ENCODE measurements around the gene HDGF. TPM values are rescaled to one million over a fixed set of nuclear protein-coding genes. Genes with fewer than 3 reads are reported as not detected.
A peak's percentile ranks its signal among the peaks of the same experiment; 100 is the strongest.

HDGF gene
- total RNA-seq, 1 experiment from 2014 or later, result 325 TPM

DNA sequence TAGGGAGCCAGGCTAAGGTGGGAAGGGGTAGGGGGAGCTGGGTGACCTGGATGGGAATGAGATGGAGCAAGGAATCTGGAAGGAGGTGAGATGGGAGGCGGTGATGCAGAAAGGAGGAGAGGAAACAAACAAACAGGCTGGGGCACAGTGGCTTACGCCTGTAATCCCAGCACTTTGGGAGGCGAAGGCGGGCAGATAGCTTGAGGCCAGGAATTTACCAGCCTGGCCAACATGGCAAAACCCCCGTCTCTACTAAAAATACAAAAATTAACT is 56.8 kb downstream of the HDGF start:
- intact Hi-C loops (cut with micrococcal nuclease; ENCODE audit: unreplicated experiment), result loop anchor here (10.0 kb wide), 1 partner anchor 170 kb away; the partner anchor contains the start of gene NTRK1
- Histone ChIP-seq H3K27ac (ENCODE audit: low read length) (peak overlapping the region; percentile 95), H3K36me3 (ENCODE audit: control insufficient read depth, insufficient read depth, low read length) (no peaks in the 10 kb centered on the region), H3K9me3 (ENCODE audit: control insufficient read depth, insufficient read depth, low read depth, low read length) (no peaks in the 10 kb centered on the region), H3K4me3 (ENCODE audit: low read depth in 2 of 2, low read length in 2 of 2) (no peak overlapping the region), H3K4me1 (ENCODE audit: control insufficient read depth, insufficient read depth, low read length) (peaks cover 84% of the 10 kb centered on the region), H3K27me3 (ENCODE audit: control insufficient read depth, insufficient read depth, low read length) (no peaks in the 10 kb centered on the region)
- in situ Hi-C loops (cut with HindIII; ENCODE audit: low pct_unique_long_range_greater_than_20kb, low sequenced_read_pairs), result no loop called here
- ATAC-seq, result no peak
- POLR2A ChIA-PET, result interaction anchor here (0.6 to 1.3 kb wide), 2 partner anchors 11 to 15 kb away, joined by 3 to 4 read pairs; no protein-coding TSS in a partner anchor
- CTCF ChIA-PET, result interaction anchor here (0.7 to 1.6 kb wide), 3 partner anchors 9 to 31 kb away, joined by 4 to 14 read pairs (median 5); no protein-coding TSS in a partner anchor
- no peak for DNase-seq (ENCODE audit: low read depth, low spot score)
- no TSS peak for BruUV-seq (replicated peaks)
- TF ChIP-seq SIN3A (IDR thresholded peaks at IDR 0.05; ENCODE audit: borderline replicate concordance, insufficient read depth, low read depth, low read length) (no peak), TCF7L2 (IDR thresholded peaks at IDR 0.05; ENCODE audit: low read depth, low read length) (no peak), REST (IDR thresholded peaks at IDR 0.05; ENCODE audit: insufficient read depth in 1 of 2, low read depth in 2 of 2, low read length in 1 of 2) (no peak), POLR2AphosphoS5 (IDR thresholded peaks at IDR 0.05; ENCODE audit: low read depth, low read length) (no peak)
- TF ChIP-seq, protein P1, sequence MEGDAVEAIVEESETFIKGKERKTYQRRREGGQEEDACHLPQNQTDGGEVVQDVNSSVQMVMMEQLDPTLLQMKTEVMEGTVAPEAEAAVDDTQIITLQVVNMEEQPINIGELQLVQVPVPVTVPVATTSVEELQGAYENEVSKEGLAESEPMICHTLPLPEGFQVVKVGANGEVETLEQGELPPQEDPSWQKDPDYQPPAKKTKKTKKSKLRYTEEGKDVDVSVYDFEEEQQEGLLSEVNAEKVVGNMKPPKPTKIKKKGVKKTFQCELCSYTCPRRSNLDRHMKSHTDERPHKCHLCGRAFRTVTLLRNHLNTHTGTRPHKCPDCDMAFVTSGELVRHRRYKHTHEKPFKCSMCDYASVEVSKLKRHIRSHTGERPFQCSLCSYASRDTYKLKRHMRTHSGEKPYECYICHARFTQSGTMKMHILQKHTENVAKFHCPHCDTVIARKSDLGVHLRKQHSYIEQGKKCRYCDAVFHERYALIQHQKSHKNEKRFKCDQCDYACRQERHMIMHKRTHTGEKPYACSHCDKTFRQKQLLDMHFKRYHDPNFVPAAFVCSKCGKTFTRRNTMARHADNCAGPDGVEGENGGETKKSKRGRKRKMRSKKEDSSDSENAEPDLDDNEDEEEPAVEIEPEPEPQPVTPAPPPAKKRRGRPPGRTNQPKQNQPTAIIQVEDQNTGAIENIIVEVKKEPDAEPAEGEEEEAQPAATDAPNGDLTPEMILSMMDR (IDR thresholded peaks at IDR 0.05), result no peak

DNA sequence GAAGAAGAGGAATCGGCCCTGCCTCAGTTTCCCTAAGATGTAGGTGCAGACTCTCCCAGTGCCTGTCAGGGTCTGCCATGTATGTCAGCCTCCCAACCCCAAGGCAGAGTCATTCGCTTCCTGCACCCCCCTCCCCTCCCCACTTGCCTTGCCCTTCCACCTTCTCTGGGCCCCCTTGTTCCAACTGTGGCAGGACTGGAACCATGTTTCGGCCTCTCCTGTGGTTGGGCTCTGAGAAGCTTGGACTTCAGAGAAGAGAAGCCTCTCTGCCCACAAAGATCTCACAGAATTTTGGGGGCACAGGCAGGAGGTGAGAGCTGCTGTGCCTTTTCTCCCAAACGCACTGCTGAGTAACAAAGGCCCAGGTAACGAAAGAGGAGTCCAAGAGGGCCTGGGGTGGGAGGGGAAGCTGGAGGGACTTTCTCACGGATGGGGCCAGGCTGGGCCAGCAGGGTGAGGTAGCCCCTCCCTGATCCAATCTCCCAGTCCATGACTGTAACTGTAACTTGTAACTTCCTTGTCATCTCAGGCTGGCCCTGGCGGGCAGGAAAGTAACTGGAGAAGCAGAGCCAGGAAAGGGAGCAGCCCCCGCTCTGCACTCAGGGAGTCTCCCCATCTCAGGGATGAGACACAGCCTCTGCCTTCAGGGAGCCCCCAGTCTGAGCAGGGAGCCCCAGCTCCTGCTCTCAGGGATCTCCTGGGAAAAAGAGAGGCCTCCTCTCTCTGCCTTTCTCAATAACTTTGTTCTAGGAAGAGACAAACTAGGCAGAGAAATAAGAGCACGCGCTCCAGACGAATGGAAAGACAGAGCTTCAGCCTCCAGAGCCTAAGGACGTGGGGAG is 57.4 kb downstream of the HDGF start:
- intact Hi-C loops (cut with micrococcal nuclease; ENCODE audit: unreplicated experiment), result loop anchor here (10.0 kb wide), 1 partner anchor 171 kb away; the partner anchor contains the start of gene NTRK1
- POLR2A ChIA-PET, result interaction anchor here (0.6 to 1.3 kb wide), 2 partner anchors 12 to 15 kb away, joined by 3 to 4 read pairs; no protein-coding TSS in a partner anchor

More for the DNA sequence above, 57.4 kb downstream of the HDGF start:
- no peaks in the 10 kb centered on the region for H3K27me3 ChIP-seq (ENCODE audit: control insufficient read depth, insufficient read depth, low read length)
- peaks cover 80% of the 10 kb centered on the region for H3K4me1 ChIP-seq (ENCODE audit: control insufficient read depth, insufficient read depth, low read length)
- ATAC-seq (peak; percentile 44), DNase-seq (ENCODE audit: low read depth, low spot score) (no peak)
- in situ Hi-C loops (cut with HindIII; ENCODE audit: low pct_unique_long_range_greater_than_20kb, low sequenced_read_pairs), result no loop called here
- H3K36me3 ChIP-seq (ENCODE audit: control insufficient read depth, insufficient read depth, low read length), result no peaks in the 10 kb centered on the region
- CTCF ChIA-PET, result interaction anchor here (0.7 to 1.6 kb wide), 3 partner anchors 9 to 74 kb away, joined by 5 to 14 read pairs (median 12); no protein-coding TSS in a partner anchor
- H3K27ac ChIP-seq (ENCODE audit: low read length), result peak overlapping the region; percentile 95
- H3K4me3 ChIP-seq (ENCODE audit: low read depth in 2 of 2, low read length in 2 of 2), result peak overlapping the region in 1 of 2 experiments; percentile 18; a peak in 1 of 4 replicates
- TF ChIP-seq, protein P1 (IDR thresholded peaks at IDR 0.05), result no peak
- TF ChIP-seq REST (IDR thresholded peaks at IDR 0.05; ENCODE audit: insufficient read depth in 1 of 2, low read depth in 2 of 2, low read length in 1 of 2) (no peak), TCF7L2 (IDR thresholded peaks at IDR 0.05; ENCODE audit: low read depth, low read length) (no peak), POLR2AphosphoS5 (IDR thresholded peaks at IDR 0.05; ENCODE audit: low read depth, low read length) (no peak)
- H3K9me3 ChIP-seq (ENCODE audit: control insufficient read depth, insufficient read depth, low read depth, low read length), result no peaks in the 10 kb centered on the region
- BruUV-seq (replicated peaks), result no TSS peak
